VCaP (cell line): Measurements from ENCODE around the gene HSPA4.

Source experiments
- H3K27ac ChIP-seq: fragments of 450-650 bp; 2 replicates; pipeline ENCODE4 v1.5.1; 2017
- CTCF ChIP-seq: fragments of 450-650 bp; conservative IDR thresholded peaks from 2 replicates; pipeline ENCODE4 v1.5.1; 2017; ENCODE audit warnings: mild to moderate bottlenecking, moderate library complexity

HSPA4 gene

DNA sequence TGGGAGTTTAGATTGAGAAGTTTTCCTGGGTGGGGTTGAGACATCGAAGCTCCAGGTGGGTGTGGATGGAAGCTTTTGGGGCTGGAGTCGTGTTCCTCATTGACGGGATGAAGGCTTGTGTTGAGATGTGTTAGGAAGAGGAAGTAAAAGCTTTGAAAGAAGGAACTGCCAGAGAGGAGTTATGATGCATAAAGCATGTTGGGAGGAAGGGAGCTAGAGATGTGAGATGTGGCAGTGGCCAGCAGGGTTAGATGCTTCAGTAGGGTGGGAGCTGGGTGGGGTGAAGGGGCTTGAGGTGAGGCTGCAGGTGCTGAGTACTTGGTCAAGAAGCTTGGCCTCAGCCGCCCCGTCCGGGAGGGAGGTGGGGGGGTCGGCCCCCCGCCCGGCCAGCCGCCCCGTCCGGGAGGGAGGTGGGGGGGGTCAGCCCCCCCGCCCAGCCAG is 56.7 kb downstream of the HSPA4 start:
- H3K27ac ChIP-seq, result no peak overlapping the region
- TF ChIP-seq CTCF, result no peak

DNA sequence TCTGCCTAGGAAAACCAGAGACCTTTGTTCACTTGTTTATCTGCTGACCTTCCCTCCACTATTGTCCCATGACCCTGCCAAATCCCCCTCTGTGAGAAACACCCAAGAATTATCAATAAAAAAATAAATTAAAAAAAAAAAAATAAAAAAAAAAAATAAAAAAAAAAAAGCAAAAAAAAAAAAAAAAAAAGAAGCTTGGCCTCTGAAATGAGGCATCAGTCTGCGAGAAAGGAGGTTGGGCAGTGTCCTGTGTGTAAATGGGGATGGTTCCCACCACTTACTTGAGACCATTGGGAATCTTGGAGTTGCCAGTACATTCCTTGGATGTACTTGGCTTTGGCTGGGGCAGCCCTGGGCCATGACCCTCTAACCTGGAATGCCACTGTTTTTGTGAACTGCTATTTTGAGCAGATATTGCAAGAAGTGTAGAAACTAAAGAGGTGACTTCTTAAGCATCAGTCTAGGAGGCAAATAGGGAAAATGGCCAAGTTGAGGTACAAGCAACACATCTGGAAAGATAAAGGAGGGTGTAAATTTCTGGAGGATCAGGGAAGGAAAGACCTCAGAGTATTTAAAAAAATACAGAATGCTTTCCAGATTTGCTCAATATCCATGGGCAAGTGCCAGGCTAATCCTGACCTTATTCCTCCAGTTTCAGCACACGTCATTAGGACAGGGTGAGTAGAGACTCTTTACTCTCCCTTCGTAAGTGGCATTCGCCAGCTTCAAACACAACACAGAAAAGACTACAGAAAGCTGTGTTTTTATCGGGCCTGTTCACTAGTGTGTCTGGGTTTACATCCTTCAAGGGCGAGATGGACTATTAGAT is 58.1 kb downstream of the HSPA4 start:
- no peak for TF ChIP-seq CTCF
- H3K27ac ChIP-seq, result no peak overlapping the region

GRCh38 chr5:133110709-133111108 is 58.9 kb downstream of the HSPA4 start:
- no peak for TF ChIP-seq CTCF
- no peak overlapping the region for H3K27ac ChIP-seq

DNA sequence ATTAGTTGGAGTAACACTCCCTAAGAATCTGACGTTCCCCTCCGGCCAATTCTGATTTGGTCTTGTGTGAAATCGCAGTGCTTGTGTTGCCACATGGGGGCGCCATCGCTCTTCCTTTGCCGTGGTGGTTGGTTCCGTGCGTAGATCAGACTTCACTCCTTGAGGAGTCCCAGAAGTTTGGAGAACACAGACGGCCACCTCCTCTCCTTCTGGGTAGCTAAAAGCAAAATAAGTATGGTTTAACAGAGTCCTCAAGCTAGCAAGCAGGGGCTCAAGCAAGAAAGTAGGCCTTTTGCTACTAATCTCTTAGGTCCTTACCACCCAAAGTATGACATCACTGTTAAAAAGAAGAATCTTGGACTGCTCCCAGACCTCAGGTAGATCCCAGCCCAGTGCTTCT is 59.5 kb downstream of the HSPA4 start:
- peak; percentile 86 for TF ChIP-seq CTCF

GRCh38 chr5:133112026-133112660 is 60.3 kb downstream of the HSPA4 start:
- no peak overlapping the region for H3K27ac ChIP-seq
- no peak for TF ChIP-seq CTCF

More for the DNA sequence above, 59.5 kb downstream of the HSPA4 start:
- H3K27ac ChIP-seq, result no peak overlapping the region

DNA sequence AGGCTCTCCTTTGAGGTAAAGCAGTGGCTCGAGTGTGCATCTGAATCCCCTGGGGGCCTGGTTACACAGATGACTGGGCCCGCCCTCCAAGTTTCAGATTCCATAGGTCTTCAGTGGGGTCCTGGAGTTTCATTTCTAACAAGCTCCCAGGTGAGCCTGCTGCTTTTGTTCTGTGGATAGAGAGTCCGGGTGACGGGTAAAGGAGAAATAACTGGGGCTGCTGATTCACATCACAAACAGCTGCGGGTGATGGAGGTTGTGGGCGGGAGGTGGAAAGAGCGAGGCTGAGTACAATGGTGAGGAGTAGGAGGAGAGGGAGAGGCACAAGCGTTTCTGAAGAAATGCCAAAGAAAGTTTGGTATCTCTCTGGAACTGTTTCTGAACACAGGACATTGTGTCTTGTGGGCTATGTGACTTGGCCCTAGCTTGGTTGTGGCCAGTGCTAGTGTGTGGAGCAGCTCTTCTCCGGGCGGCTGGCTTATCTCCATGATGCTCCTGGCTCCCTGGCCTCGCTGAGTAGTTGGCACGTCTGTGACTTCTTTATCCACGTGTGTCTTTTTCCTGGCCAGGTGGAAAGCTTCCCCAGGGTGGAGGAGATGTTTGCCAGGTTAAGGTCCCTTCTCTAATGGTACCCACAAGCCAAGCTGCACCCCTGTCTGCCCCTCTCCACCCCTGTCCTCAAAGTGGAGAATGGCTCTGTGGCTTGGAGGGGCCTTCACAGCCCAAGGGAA is 61.7 kb downstream of the HSPA4 start:
- no peak overlapping the region for H3K27ac ChIP-seq

More for the DNA sequence above, 61.7 kb downstream of the HSPA4 start:
- no peak for TF ChIP-seq CTCF
